B cell (primary cell): ENCODE measurements around the gene GNAT2. TPM values are rescaled to one million over a fixed set of nuclear protein-coding genes. Genes with fewer than 3 reads are reported as not detected.

ENCODE experiments used
- ATAC-seq: fragments of 200-7000 bp; cut with Tn5 transposase; one replicate; pipeline ENCODE4 v1.10.0; 2021; ENCODE audit warnings: low read depth, mild to moderate bottlenecking, moderate number of reproducible peaks, moderate library complexity
- CTCF ChIA-PET: fragments of 350-600 bp; sonication (Branson Sonifier 250); formaldehyde crosslinking; loops from one replicate; lab custom pipeline; 2021; ENCODE audit warnings: antibody characterized with exemption, inconsistent platforms; lab: Charles Lee
- POLR2A ChIA-PET: fragments of 350-600 bp; sonication (Branson Sonifier 250); formaldehyde crosslinking; loops from one replicate; lab custom pipeline; 2021; ENCODE audit warnings: antibody characterized with exemption; lab: Charles Lee
- DNase-seq: peaks from one replicate; pipeline ENCODE4 v3.0.0; 2013
- H2AFZ ChIP-seq: 2 replicates; pipeline ENCODE4 v1.6.1; 2012; ENCODE audit warnings: mild to moderate bottlenecking, low read depth, low read length; ENCODE audit not compliant: insufficient read depth, poor library complexity, severe bottlenecking
- H3K27ac ChIP-seq, 2 donors: 1 replicate in 1 of 2; 2 replicates in 1 of 2; pipeline ENCODE4 v1.5.1; 2012 to 2013; ENCODE audit warnings: low read length in 2 of 2, mild to moderate bottlenecking in 2 of 2, moderate library complexity in 1 of 2
- H3K27me3 ChIP-seq, 4 experiments: fragments of 200-600 bp in 1 of 4; sonication (generic) in 1 of 4; replicated peaks in 1 of 4; 1 replicate in 2 of 4; 2 replicates in 2 of 4; pipeline versions ENCODE4 v1.6.1 to v1.7.0; 2013 to 2016; ENCODE audit warnings: low read length in 3 of 4, mild to moderate bottlenecking in 2 of 4, mixed read lengths in 1 of 4, moderate library complexity in 1 of 4; ENCODE audit not compliant: insufficient read depth in 4 of 4, control insufficient read depth in 3 of 4; ENCODE audit errors: control extremely low read depth in 1 of 4
- H3K36me3 ChIP-seq, 2 experiments: replicated peaks in 1 of 2; 1 replicate in 1 of 2; 2 replicates in 1 of 2; pipeline versions ENCODE4 v1.6.1 to v1.7.1; 2013; ENCODE audit warnings: low read length in 1 of 2; ENCODE audit not compliant: insufficient read depth in 2 of 2, control insufficient read depth in 1 of 2; ENCODE audit errors: control extremely low read depth in 1 of 2, extremely low read depth in 1 of 2
- H3K4me1 ChIP-seq, 2 donors: fragments of 200-600 bp in 1 of 2; sonication (generic) in 1 of 2; 1 replicate in 1 of 2; 2 replicates in 1 of 2; pipeline versions ENCODE4 v1.5.1 to v1.6.1; 2013 to 2017; ENCODE audit warnings: low read length in 2 of 2; ENCODE audit not compliant: control insufficient read depth in 2 of 2, insufficient read depth in 2 of 2
- H3K4me2 ChIP-seq: replicated peaks from 2 replicates; pipeline ENCODE3; 2012; ENCODE audit warnings: mild to moderate bottlenecking, low read depth, low read length; ENCODE audit not compliant: poor library complexity, severe bottlenecking
- H3K4me3 ChIP-seq, 5 experiments: fragments of 200-600 bp in 1 of 5; sonication (generic) in 1 of 5; 1 replicate in 3 of 5; 2 replicates in 2 of 5; pipeline versions ENCODE4 v1.5.1 to v1.7.0; 2011 to 2016; ENCODE audit warnings: low read length in 4 of 5, mild to moderate bottlenecking in 4 of 5, low read depth in 2 of 5, control low read depth in 1 of 5, moderate library complexity in 1 of 5; ENCODE audit not compliant: insufficient read depth in 1 of 5; ENCODE audit errors: control extremely low read depth in 1 of 5, extremely low read depth in 1 of 5
- H3K79me2 ChIP-seq: fragments of 200-600 bp; sonication (generic); one replicate; pipeline ENCODE4 v1.6.0; 2016; ENCODE audit warnings: low read length; ENCODE audit not compliant: control insufficient read depth, insufficient read depth
- H3K9ac ChIP-seq: fragments of 200-600 bp; sonication (generic); 2 replicates; pipeline ENCODE4 v1.6.1; 2017; ENCODE audit warnings: mild to moderate bottlenecking, low read length, moderate library complexity
- H3K9me3 ChIP-seq, 3 donors: one replicate each; pipeline versions ENCODE4 v1.6.1 to v1.7.1; 2013; ENCODE audit warnings: low read length in 2 of 3; ENCODE audit not compliant: control insufficient read depth in 2 of 3, insufficient read depth in 1 of 3; ENCODE audit errors: control extremely low read depth in 1 of 3
- H4K20me1 ChIP-seq: 2 replicates; pipeline ENCODE4 v1.6.0; 2012; ENCODE audit warnings: mild to moderate bottlenecking, low read length; ENCODE audit not compliant: insufficient read depth, control insufficient read depth, poor library complexity, severe bottlenecking
- H3K27ac Mint-ChIP-seq: one replicate; pipeline ENCODE4 v1.8.0; 2021; ENCODE audit warnings: mixed read lengths
- H3K27me3 Mint-ChIP-seq: one replicate; pipeline ENCODE4 v1.8.0; 2021; ENCODE audit warnings: mixed read lengths
- H3K4me1 Mint-ChIP-seq: one replicate; pipeline ENCODE4 v1.8.0; 2021; ENCODE audit warnings: mixed read lengths
- H3K4me3 Mint-ChIP-seq: one replicate; pipeline ENCODE4 v1.8.0; 2021; ENCODE audit warnings: mixed read lengths
- H3K9me3 Mint-ChIP-seq: one replicate; pipeline ENCODE4 v1.8.0; 2022; ENCODE audit warnings: mixed read lengths; ENCODE audit not compliant: insufficient read depth
- EZH2 ChIP-seq: IDR thresholded peaks from 2 replicates; pipeline ENCODE4 v1.6.1; 2012; ENCODE audit warnings: borderline replicate concordance, low read depth, mild to moderate bottlenecking, moderate library complexity, low read length; ENCODE audit not compliant: insufficient read depth, poor library complexity, severe bottlenecking
- WGBS: methylation state at CpG from one replicate; pipeline ENCODE4 v1.1.5; 2013; ENCODE audit warnings: missing lambda C conversion rate; ENCODE audit not compliant: insufficient coverage; 5-methylcytosine and 5-hydroxymethylcytosine counted together
- intact Hi-C: fragments of 100-400 bp; cut with micrococcal nuclease; formaldehyde crosslinking; loops from one replicate; pipeline ENCODE4 v1.10.0; 2022
- polyA plus RNA-seq: library from polyadenylated mRNA; depleted of rRNA; stranded (reverse); fragments of >200 nt; gene quantifications from 2 replicates; pipeline ENCODE4 v1.2.3, GENCODE V29; 2012
- total RNA-seq, 2 donors: library from RNA; stranded (reverse); fragments of 120-200 nt in 1 of 2; gene quantifications; 1 replicate in 1 of 2; 2 replicates in 1 of 2; pipeline versions ENCODE4 v1.2.3 to v1.2.4, GENCODE V29; 2013 to 2022
- TF ChIP-seq, protein P1 (sequence below): fragments of 200-600 bp; IDR thresholded peaks from one replicate; pipeline ENCODE4 v1.8.0; 2022; ENCODE audit warnings: antibody characterized with exemption, mild to moderate bottlenecking

Gene GNAT2
- total and polyA plus RNA-seq, 2 donors (not counting 1 experiment from before 2014, with no cell fraction given): not detected

DNA sequence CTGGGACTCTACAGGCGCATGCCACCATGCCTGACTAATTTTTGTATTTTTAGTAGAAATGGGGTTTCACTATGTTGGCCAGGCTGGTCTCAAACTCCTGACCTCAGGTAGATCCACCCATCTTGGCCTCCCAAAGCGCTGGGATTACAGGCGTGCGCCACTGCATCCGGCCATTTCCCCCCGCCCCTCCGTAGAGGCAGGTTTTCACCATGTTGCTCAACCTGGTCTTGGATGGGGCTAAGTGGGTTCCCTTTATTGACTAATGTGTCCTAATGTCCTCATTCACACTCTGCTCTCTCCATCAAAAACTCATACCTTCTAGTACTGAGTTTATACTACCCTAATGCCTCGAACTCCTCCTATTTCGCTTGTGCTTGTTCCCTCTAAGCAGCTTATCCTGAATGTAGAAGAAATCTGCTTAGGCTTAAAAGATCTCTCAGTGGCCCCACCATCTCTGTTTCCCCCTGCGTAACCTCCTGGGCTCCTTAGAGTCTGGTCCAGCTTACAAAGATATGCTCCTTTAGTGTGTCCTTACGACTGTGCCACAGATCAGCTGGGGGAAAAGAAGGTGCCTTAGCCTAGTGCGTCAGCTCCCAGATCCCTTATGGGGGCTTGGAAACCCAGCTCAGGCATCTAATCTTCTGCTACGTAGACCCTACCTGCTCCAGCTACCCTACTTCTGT lies 8.0 kb downstream of the GNAT2 start:
- 95% methylated on average over 4 of the region's 13 CpGs for WGBS
- ChIA-PET POLR2A (no interaction called here), CTCF (interaction anchor here (0.9 to 1.7 kb wide), 6 partner anchors 11 to 373 kb away, joined by 3 to 6 read pairs (median 4); partner anchors contain the start of gene AHCYL1)
- Mint-ChIP-seq H3K27ac (no peak overlapping the region), H3K27me3 (peaks cover 3% of the 10 kb centered on the region), H3K9me3 (no peaks in the 10 kb centered on the region), H3K4me1 (peaks cover 9% of the 10 kb centered on the region), H3K4me3 (no peak overlapping the region)
- intact Hi-C loops: no loop called here
- H3K4me2 ChIP-seq: no peak overlapping the region
- no peaks in the 10 kb centered on the region for H4K20me1 ChIP-seq
- no peak overlapping the region for H2AFZ ChIP-seq
- ATAC-seq: no peak
- H3K27ac ChIP-seq: no peak overlapping the region
- TF ChIP-seq, protein P1, sequence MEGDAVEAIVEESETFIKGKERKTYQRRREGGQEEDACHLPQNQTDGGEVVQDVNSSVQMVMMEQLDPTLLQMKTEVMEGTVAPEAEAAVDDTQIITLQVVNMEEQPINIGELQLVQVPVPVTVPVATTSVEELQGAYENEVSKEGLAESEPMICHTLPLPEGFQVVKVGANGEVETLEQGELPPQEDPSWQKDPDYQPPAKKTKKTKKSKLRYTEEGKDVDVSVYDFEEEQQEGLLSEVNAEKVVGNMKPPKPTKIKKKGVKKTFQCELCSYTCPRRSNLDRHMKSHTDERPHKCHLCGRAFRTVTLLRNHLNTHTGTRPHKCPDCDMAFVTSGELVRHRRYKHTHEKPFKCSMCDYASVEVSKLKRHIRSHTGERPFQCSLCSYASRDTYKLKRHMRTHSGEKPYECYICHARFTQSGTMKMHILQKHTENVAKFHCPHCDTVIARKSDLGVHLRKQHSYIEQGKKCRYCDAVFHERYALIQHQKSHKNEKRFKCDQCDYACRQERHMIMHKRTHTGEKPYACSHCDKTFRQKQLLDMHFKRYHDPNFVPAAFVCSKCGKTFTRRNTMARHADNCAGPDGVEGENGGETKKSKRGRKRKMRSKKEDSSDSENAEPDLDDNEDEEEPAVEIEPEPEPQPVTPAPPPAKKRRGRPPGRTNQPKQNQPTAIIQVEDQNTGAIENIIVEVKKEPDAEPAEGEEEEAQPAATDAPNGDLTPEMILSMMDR: no peak
- TF ChIP-seq EZH2: no peak
- H3K79me2 ChIP-seq: no peaks in the 10 kb centered on the region
- no peaks in the 10 kb centered on the region for H3K9me3 ChIP-seq
- DNase-seq: no peak
- H3K4me3 ChIP-seq: no peak overlapping the region
- H3K27me3 ChIP-seq: peaks cover 0 to 3% (median 0%) of the 10 kb centered on the region in 4 experiments
- no peaks in the 10 kb centered on the region for H3K36me3 ChIP-seq
- H3K4me1 ChIP-seq: peaks cover 14 to 15% of the 10 kb centered on the region in 2 donors
- H3K9ac ChIP-seq: no peak overlapping the region

- no peak overlapping the region for H3K9ac ChIP-seq
- H3K4me2 ChIP-seq: no peak overlapping the region
- no peak overlapping the region for H3K4me3 ChIP-seq
- intact Hi-C loops: no loop called here
- no peaks in the 10 kb centered on the region for H4K20me1 ChIP-seq
- POLR2A ChIA-PET: no interaction called here
- no peak overlapping the region for H3K27ac Mint-ChIP-seq
- H3K4me1 ChIP-seq: peaks cover 8% of the 10 kb centered on the region in 2 donors
- no peaks in the 10 kb centered on the region for H3K9me3 Mint-ChIP-seq
- peaks cover 3% of the 10 kb centered on the region for H3K27me3 Mint-ChIP-seq
- H3K27ac ChIP-seq: no peak overlapping the region
- H2AFZ ChIP-seq: no peak overlapping the region
- ATAC-seq (no peak), DNase-seq (no peak)
- WGBS: 85% methylated on average over 2 of the region's 3 CpGs
- CTCF ChIA-PET: interaction anchor here (0.8 to 1.0 kb wide), 2 partner anchors 9 to 30 kb away, joined by 3 read pairs; no protein-coding TSS in a partner anchor
- H3K27me3 ChIP-seq: peaks cover 0 to 3% (median 0%) of the 10 kb centered on the region in 4 experiments
- H3K79me2 ChIP-seq: no peaks in the 10 kb centered on the region
- H3K36me3 ChIP-seq: no peaks in the 10 kb centered on the region
- H3K9me3 ChIP-seq: no peaks in the 10 kb centered on the region
- no peak overlapping the region for H3K4me3 Mint-ChIP-seq
- H3K4me1 Mint-ChIP-seq: peaks cover 2% of the 10 kb centered on the region
- no peak for TF ChIP-seq EZH2
These were observed 8.7 kb downstream of the GNAT2 start for GRCh38 chr1:109610609-109611307.
